ENCODE data around the gene C3orf80.
"Not testable (repeated sequence)": the region's sequence is repeated elsewhere in the genome, so short reads cannot be mapped to it uniquely, and the experiment has no call there.

DNA sequence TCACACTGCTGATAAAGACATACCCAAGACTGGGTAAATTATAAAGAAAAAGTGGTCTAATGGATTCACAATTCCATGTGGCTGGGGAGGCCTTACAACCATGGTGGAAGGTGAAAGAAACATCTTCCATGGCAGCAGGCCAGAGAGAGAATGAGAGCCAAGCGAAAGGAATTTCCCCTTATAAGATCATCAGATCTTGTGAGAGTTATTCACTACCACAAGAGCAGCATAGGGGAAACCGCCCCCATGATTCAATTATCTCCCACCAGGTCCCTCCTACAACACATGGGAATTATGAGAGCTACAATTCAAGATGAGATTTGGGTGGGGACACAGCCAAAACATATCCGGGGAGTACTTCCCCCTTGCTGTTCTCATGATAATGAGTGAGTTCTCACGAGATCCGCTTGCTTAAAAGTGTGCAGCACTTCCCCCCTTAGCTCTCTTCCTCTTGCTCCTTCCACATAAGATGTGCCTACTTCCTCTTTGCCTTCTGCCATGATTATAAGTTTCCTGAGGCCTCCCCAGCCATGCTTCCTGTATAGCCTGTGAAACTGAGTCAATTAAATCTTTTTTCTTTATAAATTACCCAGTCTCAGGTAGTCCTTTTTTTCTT, 20.7 kb upstream of the C3orf80 start:
- TF ChIP-seq, protein P1, sequence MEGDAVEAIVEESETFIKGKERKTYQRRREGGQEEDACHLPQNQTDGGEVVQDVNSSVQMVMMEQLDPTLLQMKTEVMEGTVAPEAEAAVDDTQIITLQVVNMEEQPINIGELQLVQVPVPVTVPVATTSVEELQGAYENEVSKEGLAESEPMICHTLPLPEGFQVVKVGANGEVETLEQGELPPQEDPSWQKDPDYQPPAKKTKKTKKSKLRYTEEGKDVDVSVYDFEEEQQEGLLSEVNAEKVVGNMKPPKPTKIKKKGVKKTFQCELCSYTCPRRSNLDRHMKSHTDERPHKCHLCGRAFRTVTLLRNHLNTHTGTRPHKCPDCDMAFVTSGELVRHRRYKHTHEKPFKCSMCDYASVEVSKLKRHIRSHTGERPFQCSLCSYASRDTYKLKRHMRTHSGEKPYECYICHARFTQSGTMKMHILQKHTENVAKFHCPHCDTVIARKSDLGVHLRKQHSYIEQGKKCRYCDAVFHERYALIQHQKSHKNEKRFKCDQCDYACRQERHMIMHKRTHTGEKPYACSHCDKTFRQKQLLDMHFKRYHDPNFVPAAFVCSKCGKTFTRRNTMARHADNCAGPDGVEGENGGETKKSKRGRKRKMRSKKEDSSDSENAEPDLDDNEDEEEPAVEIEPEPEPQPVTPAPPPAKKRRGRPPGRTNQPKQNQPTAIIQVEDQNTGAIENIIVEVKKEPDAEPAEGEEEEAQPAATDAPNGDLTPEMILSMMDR (IDR thresholded peaks at IDR 0.05; ENCODE audit: low read depth, low read length), result not testable (repeated sequence)
- TF ChIP-seq POLR2A (IDR thresholded peaks at IDR 0.05; ENCODE audit: extremely low read depth, insufficient read length); MAX (IDR thresholded peaks at IDR 0.05; ENCODE audit: low read depth, low read length); MYC (IDR thresholded peaks at IDR 0.05; ENCODE audit: low read depth, low read length): not testable (repeated sequence)
